Fibroblast of pulmonary artery (primary cell): Measurements from ENCODE around the gene TFAP2D.

ENCODE experiments used
- DNase-seq: peaks from one replicate; pipeline ENCODE4 v3.0.0-alpha.2; 2010; ENCODE audit warnings: low read depth
- H3K4me3 ChIP-seq: replicated peaks from 2 replicates; pipeline ENCODE4 v1.5.1; 2011; ENCODE audit warnings: low read depth, mild to moderate bottlenecking, control low read depth, low read length, moderate library complexity
- TF ChIP-seq, protein P1 (sequence below): IDR thresholded peaks from 2 replicates; pipeline ENCODE4 v1.5.1; 2011; ENCODE audit warnings: mild to moderate bottlenecking, control low read depth, low read length, inconsistent platforms; ENCODE audit errors: missing control alignments

The TFAP2D gene

DNA sequence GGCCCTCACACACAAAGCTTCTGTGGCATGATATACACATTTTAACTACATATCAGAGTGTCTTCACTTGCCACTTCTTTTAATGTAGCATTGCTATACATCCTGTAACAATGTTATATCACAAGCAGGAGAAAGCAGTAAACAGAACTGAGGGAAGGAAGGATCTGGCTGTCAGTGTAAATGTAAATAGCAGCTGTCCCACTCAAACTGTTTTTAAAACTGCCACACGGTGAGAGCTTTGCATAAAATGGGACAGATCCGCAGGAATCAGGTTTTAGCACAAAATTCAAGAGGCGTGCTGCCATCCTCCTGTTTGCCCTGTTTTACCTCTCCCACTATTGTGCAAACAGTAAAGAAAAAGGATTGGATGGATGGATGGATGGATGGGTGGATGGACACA lies 28.8 kb downstream of the TFAP2D start:
- H3K4me3 ChIP-seq: no peak overlapping the region
- no peak for DNase-seq
- TF ChIP-seq, protein P1, sequence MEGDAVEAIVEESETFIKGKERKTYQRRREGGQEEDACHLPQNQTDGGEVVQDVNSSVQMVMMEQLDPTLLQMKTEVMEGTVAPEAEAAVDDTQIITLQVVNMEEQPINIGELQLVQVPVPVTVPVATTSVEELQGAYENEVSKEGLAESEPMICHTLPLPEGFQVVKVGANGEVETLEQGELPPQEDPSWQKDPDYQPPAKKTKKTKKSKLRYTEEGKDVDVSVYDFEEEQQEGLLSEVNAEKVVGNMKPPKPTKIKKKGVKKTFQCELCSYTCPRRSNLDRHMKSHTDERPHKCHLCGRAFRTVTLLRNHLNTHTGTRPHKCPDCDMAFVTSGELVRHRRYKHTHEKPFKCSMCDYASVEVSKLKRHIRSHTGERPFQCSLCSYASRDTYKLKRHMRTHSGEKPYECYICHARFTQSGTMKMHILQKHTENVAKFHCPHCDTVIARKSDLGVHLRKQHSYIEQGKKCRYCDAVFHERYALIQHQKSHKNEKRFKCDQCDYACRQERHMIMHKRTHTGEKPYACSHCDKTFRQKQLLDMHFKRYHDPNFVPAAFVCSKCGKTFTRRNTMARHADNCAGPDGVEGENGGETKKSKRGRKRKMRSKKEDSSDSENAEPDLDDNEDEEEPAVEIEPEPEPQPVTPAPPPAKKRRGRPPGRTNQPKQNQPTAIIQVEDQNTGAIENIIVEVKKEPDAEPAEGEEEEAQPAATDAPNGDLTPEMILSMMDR: no peak

DNA sequence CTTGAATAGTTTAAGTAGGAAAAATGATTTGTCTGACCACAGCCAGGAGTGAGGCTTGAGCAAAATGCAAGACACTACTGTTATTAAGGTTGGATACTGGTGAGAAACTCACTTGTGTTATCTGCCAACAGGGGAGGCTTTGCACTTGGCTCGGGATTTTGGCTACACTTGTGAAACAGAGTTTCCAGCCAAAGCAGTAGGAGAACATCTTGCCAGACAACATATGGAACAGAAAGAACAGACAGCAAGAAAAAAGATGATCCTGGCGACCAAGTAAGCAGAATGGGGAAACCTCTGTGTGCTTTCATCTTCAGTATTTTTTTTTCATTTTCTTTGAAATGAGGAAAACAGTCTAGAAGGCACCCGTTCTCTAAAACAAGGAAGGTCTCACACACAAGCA lies 31.6 kb downstream of the TFAP2D start:
- no peak for DNase-seq
- no peak overlapping the region for H3K4me3 ChIP-seq
- TF ChIP-seq, protein P1: no peak

DNA sequence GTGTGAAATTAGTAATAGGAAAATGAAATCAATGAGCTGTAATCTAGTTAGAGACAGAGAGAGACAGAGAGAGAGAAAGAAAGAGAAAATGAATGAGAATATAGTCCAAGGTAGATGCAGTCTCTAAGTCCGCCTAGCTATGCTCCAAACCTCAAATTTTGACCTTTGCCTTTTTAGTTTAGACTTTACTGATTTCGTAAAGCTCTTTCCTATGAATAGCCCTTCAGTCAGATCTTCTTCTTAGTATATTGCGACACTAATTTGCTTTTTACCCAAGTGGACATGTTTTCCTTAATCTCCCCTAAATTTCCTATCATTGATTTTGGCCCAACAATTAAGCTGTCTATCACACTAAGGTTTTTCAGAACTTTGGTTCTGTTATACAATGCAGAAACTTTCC lies 49.5 kb downstream of the TFAP2D start:
- DNase-seq: no peak
- TF ChIP-seq, protein P1: no peak
- no peak overlapping the region for H3K4me3 ChIP-seq

DNA sequence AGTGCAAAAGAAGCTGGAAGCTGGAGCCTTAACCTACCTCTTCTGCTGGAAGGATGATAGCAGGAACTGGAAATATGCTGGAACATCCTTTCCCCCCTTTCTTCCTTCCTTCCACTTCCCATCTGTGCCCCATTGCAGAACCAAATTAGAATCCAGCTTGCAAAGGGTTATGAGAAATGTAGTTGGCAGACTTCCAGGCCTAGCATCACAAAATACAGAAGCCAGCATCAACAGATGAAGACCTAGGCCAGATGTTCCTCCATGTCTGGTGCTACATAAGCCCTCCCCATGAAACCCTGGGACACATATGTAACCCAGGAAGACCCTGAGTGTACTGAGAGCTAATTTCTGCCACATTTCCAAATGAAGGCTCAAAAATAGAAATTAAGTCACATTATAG lies 65.4 kb downstream of the TFAP2D start:
- TF ChIP-seq, protein P1: no peak
- DNase-seq: no peak
- no peak overlapping the region for H3K4me3 ChIP-seq

DNA sequence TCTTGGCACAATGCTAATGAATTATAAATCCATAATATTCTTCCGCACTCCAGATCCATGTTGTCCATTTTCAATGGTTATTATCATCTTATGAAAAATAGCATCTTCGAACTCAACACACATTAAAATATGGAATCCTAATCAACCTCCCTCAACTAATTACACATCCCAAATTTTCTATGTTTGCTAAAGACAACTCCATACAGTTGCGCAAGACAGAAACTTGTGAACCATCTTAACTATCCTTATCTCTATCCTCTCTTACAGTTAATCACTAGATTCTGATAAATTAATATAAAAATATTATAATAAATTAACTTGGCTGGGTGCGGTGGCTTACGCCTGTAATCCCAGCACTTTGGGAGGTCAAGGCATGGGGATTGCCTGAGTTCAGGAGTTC lies 67.1 kb downstream of the TFAP2D start:
- no peak overlapping the region for H3K4me3 ChIP-seq
- DNase-seq: no peak
- TF ChIP-seq, protein P1: no peak

DNA sequence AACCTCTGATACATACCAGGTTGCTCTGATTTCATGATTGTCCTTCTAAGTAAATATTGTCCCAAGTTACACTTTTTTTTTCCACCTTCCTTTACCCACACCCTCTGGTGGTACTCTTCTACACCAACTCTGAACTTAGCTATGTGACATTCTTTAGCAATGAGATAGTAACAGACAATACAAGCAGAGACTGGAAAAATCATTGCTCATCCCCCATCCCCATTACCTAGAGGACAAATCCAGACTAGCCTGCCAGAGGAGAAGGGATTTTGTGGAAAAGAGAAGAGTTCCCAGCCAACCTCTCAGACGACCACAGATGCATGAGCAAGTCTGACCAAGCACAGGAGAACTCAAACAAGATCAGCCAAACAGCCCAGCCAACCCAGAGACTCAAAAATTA lies 72.6 kb downstream of the TFAP2D start:
- H3K4me3 ChIP-seq: no peak overlapping the region
- TF ChIP-seq, protein P1: no peak
- no peak for DNase-seq

DNA sequence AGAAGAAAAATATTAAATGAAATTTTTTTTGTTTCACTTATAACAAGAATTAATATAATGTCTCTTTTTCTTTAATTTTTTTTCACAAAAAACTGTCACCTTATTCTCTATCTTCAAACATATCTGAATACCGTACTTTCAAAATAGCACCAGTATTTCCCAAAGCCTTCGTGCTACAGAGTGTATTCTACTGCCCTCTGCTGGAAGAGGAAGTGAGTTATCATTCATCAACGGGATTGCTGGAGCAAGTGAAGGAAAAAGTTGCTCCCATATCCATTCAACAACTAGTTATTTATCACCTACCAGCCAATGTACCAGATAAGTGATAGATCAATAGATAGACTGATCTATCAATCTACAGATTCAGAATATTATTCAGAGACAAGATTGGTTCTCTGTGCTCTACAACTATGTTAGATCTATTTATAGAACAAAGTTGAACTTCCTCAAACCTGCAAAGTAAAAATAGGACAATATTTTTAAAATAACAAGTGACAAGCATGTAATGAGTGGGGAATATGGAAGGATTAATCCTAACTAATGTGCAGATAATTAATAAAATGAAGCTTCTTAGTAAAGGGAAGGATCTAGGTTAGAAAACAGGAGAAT lies 78.7 kb downstream of the TFAP2D start:
- H3K4me3 ChIP-seq: no peak overlapping the region
- DNase-seq: peak; percentile 51

More for the DNA sequence above, 78.7 kb downstream of the TFAP2D start:
- TF ChIP-seq, protein P1: peak; percentile 82
